OCI-LY1 (cell line): ENCODE measurements around the gene RBKS.

Source experiments
- H2AFZ ChIP-seq: fragments of 200-600 bp; sonication (generic), shearing (Covaris generic); 2 replicates; pipeline ENCODE4 v1.6.0; 2014; ENCODE audit warnings: antibody characterized with exemption, mild to moderate bottlenecking, low read length
- H3F3A ChIP-seq: fragments of 200-600 bp; sonication (generic), shearing (Covaris generic); 2 replicates; pipeline ENCODE4 v1.6.0; 2014; ENCODE audit warnings: mild to moderate bottlenecking, antibody characterized with exemption, low read length, moderate library complexity; ENCODE audit not compliant: insufficient read depth
- H3K27ac ChIP-seq: fragments of 200-600 bp; sonication (generic); 2 replicates; pipeline ENCODE4 v1.5.1; 2014; ENCODE audit warnings: low read length, mixed run types, mild to moderate bottlenecking, low read depth; ENCODE audit not compliant: poor library complexity, severe bottlenecking
- H3K27me3 ChIP-seq: fragments of 200-600 bp; sonication (generic); 2 replicates; pipeline ENCODE4 v1.6.0; 2014; ENCODE audit warnings: antibody characterized with exemption, mild to moderate bottlenecking, low read length, moderate library complexity; ENCODE audit not compliant: insufficient read depth
- H3K36me3 ChIP-seq: fragments of 200-600 bp; sonication (generic); 2 replicates; pipeline ENCODE4 v1.6.1; 2014; ENCODE audit warnings: mild to moderate bottlenecking, antibody characterized with exemption, low read length, moderate library complexity, mixed read lengths; ENCODE audit not compliant: insufficient read depth
- H3K4me1 ChIP-seq: fragments of 200-600 bp; sonication (generic); 2 replicates; pipeline ENCODE4 v1.5.1; 2014; ENCODE audit warnings: mild to moderate bottlenecking, low read length, moderate library complexity; ENCODE audit not compliant: insufficient read depth, severe bottlenecking
- H3K4me2 ChIP-seq: fragments of 200-600 bp; sonication (generic), shearing (Covaris generic); 2 replicates; pipeline ENCODE4 v1.6.1; 2014; ENCODE audit warnings: low read length
- H3K4me3 ChIP-seq: fragments of 200-600 bp; sonication (generic); 2 replicates; pipeline ENCODE4 v1.5.1; 2014; ENCODE audit warnings: low read length, low read depth, mild to moderate bottlenecking, mixed read lengths; ENCODE audit not compliant: poor library complexity, severe bottlenecking
- H3K79me2 ChIP-seq: fragments of 200-600 bp; shearing (Covaris generic); 2 replicates; pipeline ENCODE4 v1.6.1; 2016; ENCODE audit warnings: mixed run types, low read length, mixed read lengths; ENCODE audit not compliant: insufficient read depth
- H3K9ac ChIP-seq: fragments of 200-600 bp; sonication (generic), shearing (Covaris generic); 2 replicates; pipeline ENCODE4 v1.6.1; 2014; ENCODE audit warnings: mild to moderate bottlenecking, low read length, mixed read lengths
- H3K9me2 ChIP-seq: fragments of 200-600 bp; sonication (generic), shearing (Covaris generic); 2 replicates; pipeline ENCODE4 v1.6.1; 2014; ENCODE audit warnings: low read depth, mild to moderate bottlenecking, low read length, mixed read lengths
- H3K9me3 ChIP-seq: fragments of 200-600 bp; shearing (Covaris generic); 2 replicates; pipeline ENCODE4 v1.6.1; 2014; ENCODE audit warnings: low read length, mixed read lengths
- H4K20me1 ChIP-seq: fragments of 200-600 bp; sonication (generic), shearing (Covaris generic); 2 replicates; pipeline ENCODE4 v1.6.0; 2016; ENCODE audit warnings: mild to moderate bottlenecking, low read length; ENCODE audit not compliant: insufficient read depth
- EZH2 ChIP-seq: fragments of 200-600 bp; sonication (generic), shearing (Covaris generic); IDR thresholded peaks from 2 replicates; pipeline ENCODE4 v1.8.0; 2017; ENCODE audit warnings: borderline replicate concordance, mixed run types, mild to moderate bottlenecking, antibody characterized with exemption, low read length, moderate library complexity, mixed read lengths
- TF ChIP-seq, protein P1 (sequence below): fragments of 200-600 bp; sonication (generic), shearing (Covaris generic); IDR thresholded peaks from 2 replicates; pipeline ENCODE4 v1.5.1; 2017; ENCODE audit warnings: mild to moderate bottlenecking, antibody characterized with exemption, low read length, moderate library complexity, mixed read lengths

The RBKS gene

DNA sequence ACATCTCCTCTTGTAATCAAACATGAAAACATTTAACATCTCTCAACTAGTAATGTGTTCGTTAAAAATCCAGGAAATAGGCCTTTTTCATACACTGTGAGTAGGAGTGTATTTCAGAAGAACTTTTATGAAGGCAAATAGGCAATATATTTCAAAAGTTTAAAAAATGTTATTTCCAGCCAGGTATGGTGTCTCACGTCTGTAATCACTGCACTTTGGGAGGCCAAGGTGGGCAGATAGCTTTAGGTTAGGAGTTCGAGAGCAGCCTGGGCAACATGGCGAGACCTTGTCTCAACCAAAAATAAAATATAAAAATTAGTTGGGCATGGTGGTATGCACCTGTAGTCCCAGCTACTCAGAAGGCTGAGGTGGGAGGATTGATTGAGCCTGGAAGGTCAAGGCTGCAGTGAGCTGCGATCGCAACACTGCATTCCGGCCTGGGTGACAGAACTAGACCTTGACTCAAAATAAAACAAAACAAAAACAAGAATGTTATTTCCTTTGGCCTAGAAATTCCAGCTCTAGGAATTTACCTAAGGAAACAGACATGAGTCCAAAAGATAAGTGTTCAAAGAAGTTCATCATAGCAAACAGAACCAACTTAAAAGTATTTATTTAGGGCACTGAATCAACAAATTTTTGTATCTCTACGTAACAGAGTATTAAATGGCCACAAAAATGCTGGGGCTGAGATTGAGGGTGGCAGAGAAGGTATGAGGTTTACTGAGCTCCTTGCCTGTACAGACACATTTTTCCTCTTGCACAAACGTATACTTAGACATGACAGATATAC lies 14.9 kb downstream of the RBKS start:
- Histone ChIP-seq H3K27me3 (no peaks in the 10 kb centered on the region), H3K9me2 (no peaks in the 10 kb centered on the region), H3K79me2 (no peaks in the 10 kb centered on the region), H3K9me3 (no peaks in the 10 kb centered on the region), H3K4me2 (no peak overlapping the region), H3K36me3 (no peaks in the 10 kb centered on the region), H3K4me3 (no peak overlapping the region), H4K20me1 (no peaks in the 10 kb centered on the region), H3K4me1 (no peaks in the 10 kb centered on the region), H3K9ac (no peak overlapping the region), H2AFZ (no peak overlapping the region), H3F3A (no peaks in the 10 kb centered on the region), H3K27ac (no peak overlapping the region)
- TF ChIP-seq, protein P1, sequence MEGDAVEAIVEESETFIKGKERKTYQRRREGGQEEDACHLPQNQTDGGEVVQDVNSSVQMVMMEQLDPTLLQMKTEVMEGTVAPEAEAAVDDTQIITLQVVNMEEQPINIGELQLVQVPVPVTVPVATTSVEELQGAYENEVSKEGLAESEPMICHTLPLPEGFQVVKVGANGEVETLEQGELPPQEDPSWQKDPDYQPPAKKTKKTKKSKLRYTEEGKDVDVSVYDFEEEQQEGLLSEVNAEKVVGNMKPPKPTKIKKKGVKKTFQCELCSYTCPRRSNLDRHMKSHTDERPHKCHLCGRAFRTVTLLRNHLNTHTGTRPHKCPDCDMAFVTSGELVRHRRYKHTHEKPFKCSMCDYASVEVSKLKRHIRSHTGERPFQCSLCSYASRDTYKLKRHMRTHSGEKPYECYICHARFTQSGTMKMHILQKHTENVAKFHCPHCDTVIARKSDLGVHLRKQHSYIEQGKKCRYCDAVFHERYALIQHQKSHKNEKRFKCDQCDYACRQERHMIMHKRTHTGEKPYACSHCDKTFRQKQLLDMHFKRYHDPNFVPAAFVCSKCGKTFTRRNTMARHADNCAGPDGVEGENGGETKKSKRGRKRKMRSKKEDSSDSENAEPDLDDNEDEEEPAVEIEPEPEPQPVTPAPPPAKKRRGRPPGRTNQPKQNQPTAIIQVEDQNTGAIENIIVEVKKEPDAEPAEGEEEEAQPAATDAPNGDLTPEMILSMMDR: no peak
- no peak for TF ChIP-seq EZH2

GRCh38 chr2:27873091-27873490 lies 17.1 kb downstream of the RBKS start:
- H3K4me3 ChIP-seq: no peak overlapping the region
- H3K9ac ChIP-seq: no peak overlapping the region
- H3F3A ChIP-seq: no peaks in the 10 kb centered on the region
- H2AFZ ChIP-seq: no peak overlapping the region
- no peaks in the 10 kb centered on the region for H3K36me3 ChIP-seq
- no peaks in the 10 kb centered on the region for H3K9me2 ChIP-seq
- no peak overlapping the region for H3K27ac ChIP-seq
- no peaks in the 10 kb centered on the region for H3K27me3 ChIP-seq
- no peaks in the 10 kb centered on the region for H3K9me3 ChIP-seq
- no peaks in the 10 kb centered on the region for H3K79me2 ChIP-seq
- TF ChIP-seq, protein P1: no peak
- TF ChIP-seq EZH2: no peak
- H3K4me1 ChIP-seq: no peaks in the 10 kb centered on the region
- H4K20me1 ChIP-seq: no peaks in the 10 kb centered on the region
- no peak overlapping the region for H3K4me2 ChIP-seq

- Histone ChIP-seq H3K4me1 (no peaks in the 10 kb centered on the region), H3K36me3 (no peaks in the 10 kb centered on the region), H3K9ac (no peak overlapping the region), H4K20me1 (no peaks in the 10 kb centered on the region), H3K27ac (no peak overlapping the region), H2AFZ (no peak overlapping the region), H3K79me2 (no peaks in the 10 kb centered on the region), H3K9me3 (no peaks in the 10 kb centered on the region), H3K4me2 (no peak overlapping the region), H3K27me3 (no peaks in the 10 kb centered on the region), H3K9me2 (no peaks in the 10 kb centered on the region), H3F3A (no peaks in the 10 kb centered on the region), H3K4me3 (no peak overlapping the region)
- TF ChIP-seq, protein P1: no peak
- no peak for TF ChIP-seq EZH2
Observed at GRCh38 chr2:27871802-27872201, 18.4 kb downstream of the RBKS start.
